Measurements from ENCODE around the gene RHOH.
A peak's percentile ranks its signal among the peaks of the same experiment; 100 is the strongest.

Gene RHOH

DNA sequence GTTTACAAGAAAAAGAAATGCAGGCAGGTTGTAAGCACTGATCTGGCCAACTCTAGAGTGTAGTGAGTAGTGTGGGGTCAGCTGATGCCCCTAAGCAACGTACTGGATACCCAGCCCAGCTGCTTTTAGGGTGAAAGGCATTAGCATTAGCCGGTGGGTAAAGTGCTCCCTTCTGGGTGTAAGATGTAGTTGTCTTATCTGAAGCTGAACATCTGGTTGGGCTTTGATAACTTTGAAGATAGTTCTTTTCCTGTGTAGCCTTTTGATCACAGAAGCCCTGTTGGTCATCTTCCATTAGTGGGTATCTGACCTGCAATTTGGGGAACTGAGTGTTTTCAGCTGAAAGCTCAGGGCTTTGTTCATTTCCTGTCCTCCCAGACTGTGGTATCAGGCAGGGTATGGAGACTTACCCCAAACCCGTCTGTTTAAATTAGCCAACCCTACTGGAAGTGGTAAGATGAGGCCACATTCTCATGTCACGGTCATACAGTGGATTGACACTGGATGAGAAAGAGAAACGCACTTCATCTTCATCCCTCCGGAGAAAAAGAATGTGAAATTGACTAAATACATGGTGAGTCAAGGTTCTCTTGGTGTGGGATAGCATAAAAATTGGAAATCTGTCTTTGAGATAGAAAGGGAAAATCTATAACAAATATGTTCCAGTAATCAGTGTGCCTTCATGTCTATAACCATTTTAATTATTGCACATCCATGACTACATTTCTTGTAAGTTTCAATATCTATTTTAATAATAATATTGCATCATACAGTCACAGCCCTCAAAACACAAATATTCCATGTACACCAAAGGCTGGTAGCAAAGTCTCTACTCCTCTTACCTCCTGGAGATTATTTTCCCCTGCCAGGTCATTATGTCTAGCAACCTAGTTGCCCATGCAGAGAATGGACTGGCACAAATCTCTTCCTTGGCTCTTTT is 8.7 kb downstream of the RHOH start:
- DNase-seq (ENCODE audit: low read depth in 2 of 2), result no peak

DNA sequence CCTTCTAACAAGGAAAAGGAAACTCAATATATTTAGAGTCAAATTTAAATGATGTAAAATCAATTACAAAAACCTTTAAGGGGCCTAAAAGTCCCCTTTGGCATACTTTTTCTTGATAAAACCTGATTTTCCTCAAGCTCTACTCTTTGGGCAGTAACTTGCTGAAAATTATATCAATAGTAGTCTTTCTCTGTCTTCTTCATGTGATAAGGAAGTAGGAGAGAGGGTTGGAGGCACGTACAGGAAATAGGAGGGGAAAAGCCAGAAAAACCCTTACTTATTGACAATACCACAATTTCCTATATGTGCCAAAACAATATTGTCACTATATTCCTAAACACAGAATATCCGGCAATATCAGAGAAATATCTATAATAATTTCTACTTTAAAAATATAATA is 9.6 kb downstream of the RHOH start:
- no peak for DNase-seq (ENCODE audit: low read depth in 2 of 2)

- DNase-seq (ENCODE audit: low read depth in 2 of 2), result no peak
Observed at GRCh38 chr4:40209401-40209800, 12.6 kb downstream of the RHOH start.

GRCh38 chr4:40210776-40211175 is 13.9 kb downstream of the RHOH start:
- no peak for DNase-seq (ENCODE audit: low read depth in 2 of 2)

- no peak for DNase-seq (ENCODE audit: low read depth in 2 of 2)
Observed at GRCh38 chr4:40211224-40212185, 14.7 kb downstream of the RHOH start.

DNA sequence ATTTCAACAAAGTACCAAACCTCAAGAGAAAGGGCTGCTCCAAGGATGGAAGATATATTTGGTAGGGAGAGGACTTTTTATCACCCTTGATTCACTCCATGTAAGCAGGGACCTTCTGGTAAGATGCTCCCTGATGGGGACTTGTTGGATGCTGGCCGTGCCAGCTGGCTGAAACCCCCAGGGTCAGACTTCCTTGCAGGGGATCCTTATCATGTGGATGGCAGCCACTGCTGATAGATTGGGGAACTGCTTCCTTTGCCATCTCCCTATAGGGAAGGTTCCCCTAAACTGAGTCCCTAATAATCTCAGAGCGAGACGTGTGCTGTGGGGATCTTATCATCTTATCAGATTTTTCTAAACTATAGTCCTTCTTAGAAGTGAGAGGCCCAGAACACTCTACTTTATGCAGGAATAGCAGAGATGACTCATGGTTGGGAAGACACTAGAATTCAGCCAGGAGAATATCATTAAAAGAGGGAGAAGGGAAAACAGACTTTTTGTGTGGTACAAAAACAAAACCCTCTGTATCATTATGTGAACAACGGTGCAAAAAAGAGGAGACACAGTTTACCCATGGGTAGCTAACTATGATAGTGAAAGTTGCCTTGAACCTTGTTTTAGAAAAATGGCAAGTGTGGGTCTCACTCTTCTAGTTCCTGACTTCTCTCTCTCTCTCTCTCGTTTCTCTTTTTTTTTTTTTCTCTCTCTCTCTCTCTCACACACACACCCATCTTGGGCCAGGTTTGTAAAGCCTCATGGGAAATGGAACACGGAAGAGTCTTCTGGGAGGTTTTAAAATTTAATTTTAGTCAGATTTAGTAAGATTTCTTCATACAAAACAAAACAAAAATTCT is 16.1 kb downstream of the RHOH start:
- DNase-seq (ENCODE audit: low read depth in 2 of 2), result no peak

- DNase-seq (ENCODE audit: low read depth in 2 of 2), result no peak
Observed at GRCh38 chr4:40214038-40214437, 17.2 kb downstream of the RHOH start.

DNA sequence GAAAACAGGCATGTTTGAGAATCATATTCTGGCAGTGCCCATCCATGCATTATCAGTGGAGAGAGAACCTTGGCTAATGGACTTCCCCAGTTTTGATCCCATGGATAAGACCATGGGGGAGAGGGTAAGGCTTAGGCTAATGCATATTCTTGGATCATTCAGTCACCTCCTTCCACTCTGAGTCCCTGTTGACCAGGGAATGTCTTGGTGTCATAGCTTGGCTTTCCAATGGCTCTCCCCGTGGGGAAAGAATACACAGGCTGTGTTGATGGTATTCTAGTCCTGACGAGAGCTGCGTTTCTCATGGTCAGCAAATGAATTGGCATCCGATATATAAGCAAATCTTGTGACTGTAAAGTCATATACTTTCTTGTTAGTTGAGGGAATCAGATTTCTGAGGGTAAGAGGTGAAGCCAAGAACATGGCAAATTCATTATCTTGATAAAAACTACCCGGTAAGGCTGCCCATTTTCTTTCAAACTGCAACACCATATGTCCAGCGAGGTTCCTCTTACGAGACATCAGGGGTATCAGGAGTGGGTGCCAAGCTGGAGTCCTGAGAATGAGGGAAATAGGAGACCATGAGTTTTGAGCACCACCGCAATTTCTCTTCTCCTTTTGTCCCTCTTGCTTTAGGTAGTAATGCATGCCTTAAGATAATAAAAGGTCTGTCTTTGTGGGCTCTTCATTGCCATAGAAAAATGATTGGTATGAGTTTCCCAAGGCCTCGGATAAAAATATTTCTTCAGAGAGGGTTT is 18.0 kb downstream of the RHOH start:
- DNase-seq (ENCODE audit: low read depth in 2 of 2), result no peak

- DNase-seq (ENCODE audit: low read depth in 2 of 2), result no peak
Observed at GRCh38 chr4:40216622-40217366, 20.0 kb downstream of the RHOH start.

DNA sequence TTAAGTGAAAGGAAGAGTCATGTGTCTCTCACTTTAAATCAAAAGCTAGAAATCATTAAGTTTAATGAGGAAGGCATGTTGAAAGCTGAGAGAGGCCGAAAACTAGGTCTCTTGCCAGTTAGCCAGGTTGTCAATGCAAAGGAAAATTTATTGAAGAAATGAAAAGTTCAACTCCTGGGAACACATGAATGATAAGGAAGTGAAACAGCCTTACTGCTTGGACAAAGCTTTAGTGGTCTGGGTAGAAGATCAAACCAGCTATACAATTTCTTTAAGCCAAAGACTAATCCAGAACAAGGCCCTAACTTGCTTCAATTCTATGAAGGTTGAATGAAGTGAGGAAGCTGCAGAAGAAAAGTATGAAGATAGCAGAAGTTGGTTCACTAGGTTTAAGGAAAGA is 24.9 kb downstream of the RHOH start:
- DNase-seq (ENCODE audit: low read depth in 2 of 2), result no peak

- DNase-seq (ENCODE audit: low read depth in 2 of 2), result no peak
Observed at GRCh38 chr4:40223343-40223742, 26.5 kb downstream of the RHOH start.

GRCh38 chr4:40224432-40224831 is 27.6 kb downstream of the RHOH start:
- DNase-seq (ENCODE audit: low read depth in 2 of 2), result no peak

GRCh38 chr4:40225497-40225896 is 28.7 kb downstream of the RHOH start:
- DNase-seq (ENCODE audit: low read depth in 2 of 2), result no peak

DNA sequence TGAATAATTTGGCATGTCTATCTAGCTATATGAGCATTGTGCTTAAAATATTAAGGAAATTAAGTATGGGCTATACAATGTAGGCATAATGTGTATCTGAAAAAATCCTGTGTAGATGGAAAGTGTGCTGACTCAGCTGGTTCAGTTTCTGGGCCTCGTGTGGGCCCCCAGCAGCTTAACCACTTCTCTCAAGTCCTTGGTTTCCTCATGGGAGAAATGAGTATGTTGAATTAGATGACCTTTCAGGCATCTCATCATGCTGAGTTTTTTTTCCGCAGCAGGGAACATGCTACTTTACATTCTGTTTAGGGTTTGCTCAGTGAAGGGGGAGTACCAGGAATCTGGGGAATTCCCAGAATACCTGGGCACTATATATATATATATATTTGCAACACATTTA is 30.5 kb downstream of the RHOH start:
- peak; percentile 39 to 51 for DNase-seq (ENCODE audit: low read depth in 2 of 2)

DNA sequence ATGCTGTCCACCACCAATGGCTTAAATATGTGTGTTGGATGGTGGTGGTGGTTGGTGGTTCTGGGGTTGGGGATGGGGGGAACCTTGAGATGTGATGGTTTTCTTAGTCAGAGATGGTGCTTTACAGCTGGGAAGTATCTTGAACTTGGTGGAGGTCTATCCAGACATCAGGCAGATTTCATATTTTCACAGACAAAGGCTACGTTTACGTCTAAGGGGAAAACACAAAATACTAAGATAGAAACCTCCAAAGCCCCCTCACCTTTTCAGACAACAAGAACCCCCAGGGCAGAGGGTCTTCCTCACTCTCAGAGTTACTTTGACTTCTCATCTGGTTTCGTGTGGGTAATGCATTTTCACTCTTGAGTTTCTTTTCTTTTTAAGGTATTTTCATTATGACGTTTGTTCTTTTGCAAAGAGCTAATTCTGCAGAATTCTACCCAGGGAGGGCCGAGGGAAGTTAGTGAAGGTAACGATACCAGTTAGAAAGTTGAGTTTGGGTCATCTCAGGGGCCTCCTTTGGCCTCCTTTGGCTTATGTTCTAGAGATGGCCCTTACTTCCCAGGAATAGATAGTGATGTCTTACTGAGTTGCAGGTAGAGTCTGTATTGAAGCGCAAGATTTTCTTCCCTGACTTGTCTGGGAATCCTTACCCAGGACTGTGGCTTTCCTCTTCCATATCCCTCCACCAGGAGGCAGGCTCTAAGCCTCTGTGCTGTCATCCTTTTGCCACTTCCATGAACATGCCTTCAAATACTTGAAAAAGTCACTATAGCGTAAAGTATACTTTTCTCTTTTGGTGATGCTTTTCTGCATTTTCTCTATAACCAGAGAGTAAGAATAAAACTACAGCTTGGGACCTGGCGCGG is 31.9 kb downstream of the RHOH start:
- DNase-seq (ENCODE audit: low read depth in 2 of 2), result no peak

- DNase-seq (ENCODE audit: low read depth in 2 of 2), result no peak
Observed at GRCh38 chr4:40231316-40231863, 34.6 kb downstream of the RHOH start.

GRCh38 chr4:40232610-40233009 is 35.8 kb downstream of the RHOH start:
- DNase-seq (ENCODE audit: low read depth in 2 of 2), result no peak

DNA sequence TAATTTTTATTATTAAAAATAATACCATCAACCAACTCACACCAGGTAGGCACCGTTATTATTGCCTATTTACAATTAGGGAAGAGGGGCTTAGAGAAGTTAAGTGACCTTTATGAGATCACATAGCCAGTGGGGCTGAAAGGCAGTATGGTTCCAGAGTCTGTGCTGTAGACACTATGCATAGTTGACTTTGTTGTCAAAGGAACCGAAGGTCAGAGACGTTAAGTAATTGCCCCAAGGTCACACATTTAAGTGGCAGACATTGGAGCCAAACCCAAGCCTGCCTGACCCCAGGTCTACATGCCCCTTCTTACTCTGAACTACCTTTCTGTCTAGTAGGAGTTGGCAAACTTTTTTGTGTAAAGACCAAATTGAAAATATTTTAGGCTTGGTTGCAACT is 36.4 kb downstream of the RHOH start:
- DNase-seq (ENCODE audit: low read depth in 2 of 2), result no peak

DNA sequence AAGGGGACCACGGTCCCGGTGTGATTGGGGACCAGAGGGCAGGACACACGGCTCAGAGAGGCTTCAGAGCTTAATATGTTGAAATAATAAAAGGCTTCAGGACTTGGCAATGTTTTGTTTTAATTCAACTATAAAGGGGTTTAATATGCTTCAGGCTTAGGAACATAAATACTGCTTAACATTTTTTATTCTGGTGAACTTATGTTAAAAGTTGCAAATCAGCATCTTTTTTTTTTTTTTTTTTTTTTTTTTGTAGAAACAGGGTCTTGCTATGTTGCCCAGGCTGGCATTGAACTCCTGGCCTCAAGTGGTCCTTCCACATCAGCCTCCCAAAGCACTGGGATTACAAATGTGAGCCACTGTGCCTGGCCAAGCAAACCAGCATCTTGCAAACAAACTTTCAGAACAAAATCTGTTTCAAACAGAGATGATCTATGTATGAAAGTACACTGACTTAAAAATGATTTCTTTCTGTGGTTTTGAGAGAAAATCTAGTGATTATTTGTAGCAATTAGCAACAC is 37.7 kb downstream of the RHOH start:
- no peak for DNase-seq (ENCODE audit: low read depth in 2 of 2)
